Heart left ventricle (tissue), 13 donors: ENCODE data around the gene PTPRN2.

Experiments used
- POLR2A ChIP-seq, 2 donors: fragments of 450-650 bp; IDR thresholded peaks; one replicate each; pipeline ENCODE4 v1.6.1; 2017; ENCODE audit warnings: antibody characterized with exemption in 2 of 2, mild to moderate bottlenecking in 2 of 2, moderate library complexity in 2 of 2
- TF ChIP-seq, protein P1 (sequence below), 12 donors: fragments of 200-600 bp; sonication (generic) in 4 of 12; IDR thresholded peaks; one replicate each; pipeline versions ENCODE4 v1.5.0 to v1.8.0; 2018 to 2022; ENCODE audit warnings: antibody characterized with exemption in 12 of 12, mild to moderate bottlenecking in 5 of 12
- donor health status: ischemic (EF 13 %, LVEDD 7.1; RV severe dilation, severe dysfunction).
- donor health status: DM: no; HTN: yes; CAD: no.
- donor health status: DM: no; HTN: no; CAD: no.
- donor health status: ischemic (EF 25% LVEDD 6.9; RV normal size, moderate dysfunction).
- donor health status: ischemic (EF 25% LVEDD 5.7; RV mildly dilated, moderate dysfunction).
- donor health status: ischemic (EF 35%, LVEDD 5.7; RV mildly dilated, moderate dysfunction).
- donor health status: nonischemic (EF 11% LVEDD 7.7; RV severe dilation, severe dysfunction).
- donor health status: DM: yes; HTN: yes; CAD: no.
- donor health status: PGD.
- donor health status: ischemic (EF 29% LVEDD 5.4; RV normal size, mild dysfunction).
- donor health status: nonischemic (EF 23%, LVEDD 6.1; RV moderate dilation, normal function).

DNA sequence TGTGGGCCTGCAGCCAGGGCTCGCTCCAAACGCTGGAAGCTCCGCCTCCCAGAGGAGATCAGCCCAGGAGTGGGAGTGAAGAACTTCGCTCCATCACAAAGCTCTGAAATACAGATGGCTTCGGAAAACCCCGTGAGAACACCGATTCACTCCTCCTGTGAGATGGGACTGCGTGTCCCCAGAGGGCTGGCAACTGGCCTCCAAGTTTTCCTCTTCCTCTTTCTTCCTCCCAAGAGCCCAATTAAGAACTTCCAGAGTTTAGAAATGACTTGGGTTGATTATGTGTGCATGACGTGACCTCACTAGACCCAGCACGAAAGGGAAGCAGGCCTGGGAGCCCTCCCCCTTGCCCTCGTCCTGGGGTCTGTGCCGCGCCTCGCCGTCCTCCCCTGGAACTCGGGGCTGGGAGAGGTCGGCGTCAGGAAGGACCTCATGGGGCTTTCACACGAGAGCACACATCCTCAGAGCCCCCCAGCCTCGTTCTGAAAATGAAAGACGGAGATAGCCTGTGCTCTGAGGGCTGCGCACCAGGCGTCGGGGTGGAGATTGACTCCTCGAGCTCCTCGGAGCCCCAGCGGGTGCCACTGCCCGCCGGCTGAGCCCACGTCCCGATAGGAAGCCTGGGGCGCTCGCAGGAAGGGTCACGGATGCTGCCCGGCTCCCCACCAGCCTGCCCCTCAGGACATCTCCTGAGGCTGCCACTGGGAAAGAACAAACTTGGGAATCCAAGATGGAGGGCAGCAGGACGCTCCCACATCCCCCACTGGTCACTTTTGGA is 37.8 kb downstream of the PTPRN2 start:
- TF ChIP-seq POLR2A (IDR thresholded peaks at IDR 0.05): no peak
- TF ChIP-seq, protein P1, sequence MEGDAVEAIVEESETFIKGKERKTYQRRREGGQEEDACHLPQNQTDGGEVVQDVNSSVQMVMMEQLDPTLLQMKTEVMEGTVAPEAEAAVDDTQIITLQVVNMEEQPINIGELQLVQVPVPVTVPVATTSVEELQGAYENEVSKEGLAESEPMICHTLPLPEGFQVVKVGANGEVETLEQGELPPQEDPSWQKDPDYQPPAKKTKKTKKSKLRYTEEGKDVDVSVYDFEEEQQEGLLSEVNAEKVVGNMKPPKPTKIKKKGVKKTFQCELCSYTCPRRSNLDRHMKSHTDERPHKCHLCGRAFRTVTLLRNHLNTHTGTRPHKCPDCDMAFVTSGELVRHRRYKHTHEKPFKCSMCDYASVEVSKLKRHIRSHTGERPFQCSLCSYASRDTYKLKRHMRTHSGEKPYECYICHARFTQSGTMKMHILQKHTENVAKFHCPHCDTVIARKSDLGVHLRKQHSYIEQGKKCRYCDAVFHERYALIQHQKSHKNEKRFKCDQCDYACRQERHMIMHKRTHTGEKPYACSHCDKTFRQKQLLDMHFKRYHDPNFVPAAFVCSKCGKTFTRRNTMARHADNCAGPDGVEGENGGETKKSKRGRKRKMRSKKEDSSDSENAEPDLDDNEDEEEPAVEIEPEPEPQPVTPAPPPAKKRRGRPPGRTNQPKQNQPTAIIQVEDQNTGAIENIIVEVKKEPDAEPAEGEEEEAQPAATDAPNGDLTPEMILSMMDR (IDR thresholded peaks at IDR 0.05): no peak
